NCI-H2107 treated with DMSO at 0.1 percent for 48 hours (cell line): ENCODE measurements around the gene TNPO2.
"Not testable (repeated sequence)": the region's sequence is repeated elsewhere in the genome, so short reads cannot be mapped to it uniquely, and the experiment has no call there.

ENCODE experiments used
- DNase-seq: peaks from one replicate; lab custom pipeline; 2025; ENCODE audit not compliant: unreplicated experiment; lab: John Stamatoyannopoulos, UW

TNPO2 gene

GRCh38 chr19:12706332-12706718 is 17.4 kb downstream of the TNPO2 start:
- no peak for DNase-seq

GRCh38 chr19:12705654-12706331 is 17.9 kb downstream of the TNPO2 start:
- DNase-seq = no peak

GRCh38 chr19:12705169-12705568 is 18.6 kb downstream of the TNPO2 start:
- no peak for DNase-seq

DNA sequence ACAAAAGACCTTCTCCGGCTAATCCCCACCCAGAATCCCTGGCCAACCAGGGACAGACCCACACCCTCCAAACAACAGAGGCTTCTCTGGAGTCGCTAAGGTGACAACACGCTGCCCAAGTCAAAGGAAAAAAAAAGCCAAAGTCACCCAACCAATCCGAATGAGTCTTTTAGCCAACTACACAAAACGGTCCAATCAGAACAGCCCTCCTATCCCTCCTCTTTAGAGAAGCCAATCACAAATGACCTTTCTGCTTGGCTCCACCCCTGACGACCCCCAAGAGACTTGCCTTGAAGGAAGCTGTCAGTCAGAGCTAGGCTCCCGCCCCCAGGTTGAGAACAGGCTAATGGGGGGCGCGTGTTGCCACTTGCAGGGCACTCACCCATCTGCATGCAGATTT is 20.7 kb downstream of the TNPO2 start:
- no peak for DNase-seq

DNA sequence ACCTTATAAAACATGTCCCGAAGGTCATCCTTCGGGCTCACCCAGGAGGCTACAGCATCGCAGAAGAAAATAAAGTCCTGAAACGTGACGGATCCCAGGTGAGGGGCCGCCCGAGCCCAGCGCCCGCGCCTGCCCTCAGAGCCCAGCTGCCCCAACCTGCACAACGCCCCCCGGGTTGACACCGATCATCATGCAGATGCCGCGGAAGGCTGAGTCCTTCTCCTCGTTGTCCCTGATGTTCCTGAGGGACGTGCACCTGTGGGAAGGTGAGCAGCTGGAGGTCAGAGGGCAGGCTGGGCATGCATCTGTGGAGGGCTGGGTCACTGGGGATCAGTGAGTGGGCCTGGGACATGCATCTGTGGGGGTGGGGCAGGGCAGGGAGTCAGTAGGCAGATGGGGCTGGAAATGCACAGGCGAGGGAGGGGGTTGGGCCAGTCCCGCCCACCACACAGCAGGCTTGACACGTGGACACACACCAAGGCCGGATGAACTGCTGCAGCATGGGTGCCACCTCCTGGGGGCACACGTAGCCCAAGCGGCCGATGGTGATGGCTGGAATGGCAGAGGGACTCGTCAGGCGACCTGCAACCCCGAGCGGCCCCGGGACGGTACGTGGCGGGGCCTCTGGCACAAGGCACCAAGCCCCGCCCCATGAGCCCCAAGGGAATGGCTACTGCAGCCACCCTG is 22.0 kb downstream of the TNPO2 start:
- DNase-seq = no peak

GRCh38 chr19:12698138-12698537 is 25.6 kb downstream of the TNPO2 start:
- DNase-seq = no peak

GRCh38 chr19:12697425-12697824 is 26.3 kb downstream of the TNPO2 start:
- DNase-seq = not testable (repeated sequence)

DNA sequence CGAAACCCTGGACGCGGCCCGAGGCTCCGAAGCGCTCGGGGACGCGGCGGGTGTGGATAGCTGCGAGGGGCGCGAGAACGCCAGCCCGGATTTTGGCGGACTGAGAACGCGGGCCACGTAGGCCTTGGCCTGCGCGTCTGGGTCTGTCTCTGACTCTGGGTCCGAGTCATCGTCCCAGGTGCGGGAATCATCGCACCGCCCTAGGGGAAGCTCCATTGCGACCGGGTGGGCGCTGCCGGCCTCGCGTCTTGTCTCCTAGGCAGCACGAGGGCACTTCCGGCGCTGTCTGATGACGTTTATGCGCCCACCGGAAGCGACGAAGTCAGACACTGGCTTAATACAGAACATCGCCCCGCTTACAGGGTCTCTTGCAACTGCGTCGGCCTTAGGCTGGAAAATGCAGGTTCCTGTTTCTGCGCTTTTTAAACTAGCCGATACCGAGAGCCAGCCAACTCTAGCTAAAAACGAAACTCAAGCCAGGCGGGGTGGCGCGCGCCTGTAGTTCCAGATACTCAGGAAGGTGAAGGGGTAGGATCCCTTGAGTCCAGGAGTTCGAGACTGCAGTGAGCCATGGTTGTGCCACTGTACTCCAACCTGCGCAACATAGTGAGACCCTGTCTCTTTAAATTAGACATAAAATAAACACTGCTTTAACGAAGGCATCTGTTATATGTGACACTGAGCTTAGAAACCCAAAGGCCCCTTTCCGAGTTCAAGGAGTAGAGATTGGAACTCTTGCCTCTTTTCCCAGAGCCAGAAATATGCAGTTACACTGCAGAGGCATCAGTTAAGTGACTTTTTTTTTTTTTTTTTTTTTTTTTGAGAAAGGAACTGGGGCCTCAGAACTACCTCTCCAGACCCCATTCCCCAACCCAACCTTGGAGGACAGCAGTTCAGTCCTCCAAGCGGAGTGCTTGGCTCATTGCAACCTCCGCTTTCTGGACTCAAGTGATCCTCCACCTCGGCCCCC is 27.1 kb downstream of the TNPO2 start, which contains the start of gene FBXW9:
TSS of gene FBXW9 (minus strand) at position 266 of the 970 bp plus-strand sequence. CDS start at position 216, 50 bp downstream.
- peak; percentile 43 for DNase-seq

DNA sequence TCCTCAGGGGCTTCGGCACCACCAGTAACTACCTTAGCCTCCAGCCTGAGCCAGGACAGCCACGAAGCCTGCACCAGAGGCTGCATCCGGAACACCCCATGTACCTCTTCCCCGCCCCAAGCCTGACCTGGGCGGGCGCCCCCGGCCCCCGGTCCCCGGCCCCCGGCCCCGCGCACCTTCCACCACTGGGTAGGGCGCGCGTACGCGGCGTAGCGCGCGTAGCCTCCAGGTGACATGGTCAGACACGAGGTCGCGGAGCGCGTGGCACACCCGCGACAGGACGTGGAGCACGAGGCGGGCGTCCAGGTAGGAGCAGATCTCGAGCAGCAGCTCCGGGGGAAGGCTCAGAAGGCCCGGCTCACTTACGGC is 27.8 kb downstream of the TNPO2 start:
- DNase-seq = no peak

GRCh38 chr19:12695514-12695913 is 28.2 kb downstream of the TNPO2 start:
- no peak for DNase-seq

GRCh38 chr19:12695096-12695495 is 28.6 kb downstream of the TNPO2 start:
- no peak for DNase-seq

- no peak for DNase-seq
Observed at GRCh38 chr19:12694641-12695040, 29.1 kb downstream of the TNPO2 start.

DNA sequence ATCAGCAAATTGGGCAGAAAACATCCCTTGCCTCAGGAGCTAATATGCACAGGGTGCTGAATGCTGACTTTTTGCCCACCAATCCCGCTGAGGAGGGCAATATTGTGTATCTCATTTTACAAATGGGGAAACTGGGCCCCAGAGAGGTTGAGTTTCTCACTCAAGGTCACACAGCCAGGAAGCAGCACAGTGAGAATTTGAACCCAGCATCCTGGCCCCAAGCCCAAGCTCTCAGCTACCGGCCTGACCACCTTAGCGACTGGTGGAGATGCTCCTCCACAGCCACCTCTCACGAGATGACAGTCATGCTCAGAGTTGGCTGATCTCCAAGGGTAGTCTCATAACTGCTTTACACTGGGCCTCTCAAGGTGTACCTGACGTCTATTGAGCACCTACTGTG is 30.8 kb downstream of the TNPO2 start:
- no peak for DNase-seq

DNA sequence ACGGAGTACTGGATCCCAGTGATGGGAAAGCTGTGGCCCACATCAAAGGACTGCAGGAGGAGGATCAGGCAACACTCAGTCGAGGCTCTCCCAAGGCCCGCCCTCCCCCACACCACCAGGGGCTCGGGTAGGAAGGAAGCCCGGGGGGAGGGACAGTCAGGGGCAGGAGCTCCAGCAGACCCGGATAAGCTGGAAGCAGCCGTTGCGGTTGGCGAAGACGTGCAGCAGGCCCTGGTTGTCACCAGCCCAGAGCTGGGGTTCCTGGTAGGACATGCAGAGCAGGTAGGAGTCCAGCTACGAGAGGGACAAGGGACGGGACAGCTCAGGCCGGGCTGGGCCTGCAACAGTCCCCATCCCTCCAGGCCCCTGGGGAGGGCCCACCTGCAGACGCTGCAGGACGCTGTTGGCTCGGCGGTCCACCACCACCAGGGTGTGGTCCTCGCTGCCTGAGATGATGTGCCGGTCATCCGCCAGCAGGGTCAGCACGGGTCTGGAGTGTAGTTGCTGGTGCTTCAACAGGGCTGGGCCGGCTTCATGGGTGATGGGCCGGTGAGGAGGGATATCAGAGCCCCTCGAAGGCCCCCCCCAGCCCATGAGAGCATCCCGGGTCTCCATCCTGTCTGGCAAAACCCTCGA is 34.0 kb downstream of the TNPO2 start:
- DNase-seq = no peak

DNA sequence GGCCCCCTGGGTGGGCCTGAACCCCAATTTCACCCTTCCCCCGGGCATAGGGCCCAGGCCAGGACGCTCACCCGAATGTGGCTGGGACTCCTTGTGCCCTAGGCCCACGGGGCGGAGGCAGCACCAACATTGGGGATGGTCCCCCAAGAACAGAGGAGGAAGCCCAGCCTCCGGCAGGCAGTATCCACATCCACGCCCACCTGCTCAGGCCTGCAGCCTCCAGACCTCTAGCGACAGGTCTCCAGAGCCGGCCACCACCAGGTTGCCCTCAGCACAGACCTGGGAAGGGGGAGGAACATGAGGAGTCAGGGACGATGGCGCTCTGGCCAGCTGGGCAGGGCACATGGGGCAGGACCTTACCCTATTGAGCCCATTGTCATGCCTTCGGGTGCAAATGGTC is 34.7 kb downstream of the TNPO2 start:
- no peak for DNase-seq

DNA sequence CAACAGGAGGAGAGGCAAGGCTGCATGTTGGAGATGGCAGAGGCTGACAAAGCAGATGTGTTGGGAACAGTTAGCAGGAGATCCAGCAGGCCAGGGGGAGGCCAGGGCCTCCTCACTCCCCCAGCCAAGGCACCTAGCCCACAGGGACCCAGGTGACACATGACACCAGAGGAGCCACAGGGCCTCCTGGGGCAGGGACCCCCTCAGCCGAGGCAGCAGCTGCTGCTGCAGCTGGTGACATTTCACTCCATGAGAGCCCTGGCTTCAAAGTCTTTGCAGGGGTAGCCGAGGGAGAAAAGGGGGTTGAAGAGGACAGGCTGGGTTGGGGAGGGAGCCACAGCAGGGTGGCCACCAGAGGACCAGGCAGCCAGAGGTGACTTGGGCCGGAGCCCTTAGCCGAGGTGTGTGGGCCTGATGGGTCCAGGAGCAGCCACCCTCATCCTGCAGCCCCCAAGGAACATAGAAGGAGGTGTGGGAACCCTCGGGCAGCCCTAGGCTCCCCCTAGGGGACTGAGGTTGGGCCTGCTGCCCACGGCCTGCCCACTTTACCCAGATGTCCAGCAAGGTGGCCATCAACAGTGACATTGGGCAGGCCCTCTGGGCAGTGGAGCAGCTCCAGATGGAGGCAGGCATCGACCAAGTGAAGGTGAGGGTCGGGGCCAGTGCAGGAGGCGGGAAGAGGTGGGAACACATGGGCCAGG is 36.1 kb downstream of the TNPO2 start, which contains the start of gene GNG14:
TSS of gene GNG14 (plus strand) at position 503 of the 701 bp plus-strand sequence. CDS start at position 554, 51 bp downstream.
- DNase-seq = no peak

- no peak for DNase-seq
Observed at GRCh38 chr19:12685831-12686230, 37.9 kb downstream of the TNPO2 start.

GRCh38 chr19:12681074-12681987 is 42.4 kb downstream of the TNPO2 start, which contains the start of gene DHPS:
Gene DHPS (minus strand): TSS chr19:12681880. CDS start chr19:12681766, 114 bp downstream.
- peak; percentile 98 for DNase-seq

GRCh38 chr19:12680034-12680433 is 43.7 kb downstream of the TNPO2 start:
- DNase-seq = no peak
